Measurements from ENCODE around the gene ZNF618.
"Not testable (repeated sequence)": the region's sequence is repeated elsewhere in the genome, so short reads cannot be mapped to it uniquely, and the experiment has no call there.

The ZNF618 gene

DNA sequence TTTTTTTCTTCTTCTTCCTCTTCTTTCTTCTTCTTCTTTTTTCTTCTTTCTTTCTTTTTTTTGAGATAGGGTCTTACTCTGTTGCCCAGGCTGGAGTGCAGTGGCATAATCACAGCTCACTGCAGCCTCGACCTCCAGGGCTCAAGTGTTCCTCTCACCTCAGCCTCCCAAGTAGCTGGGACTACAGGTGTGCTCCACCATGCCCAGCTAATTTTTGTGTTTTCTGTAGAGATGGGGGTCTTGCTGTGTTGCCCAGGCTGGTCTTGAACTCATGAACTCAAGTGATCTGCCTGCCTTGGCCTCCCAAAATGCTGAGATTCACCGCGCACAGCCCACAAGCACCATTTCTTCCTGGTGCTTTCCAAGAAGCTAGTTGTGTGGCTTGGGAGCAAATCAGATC lies 121.0 kb downstream of the ZNF618 start:
- not testable (repeated sequence) for DNase-seq; H3K4me1 ChIP-seq (ENCODE audit: control insufficient read depth, insufficient read depth, low read length, poor library complexity, severe bottlenecking); H3K27me3 ChIP-seq (replicated peaks; ENCODE audit: control insufficient read depth, insufficient read depth, low read length, poor library complexity, severe bottlenecking); H3K27ac ChIP-seq (ENCODE audit: insufficient read depth, low read length, poor library complexity, severe bottlenecking); H3K9me3 ChIP-seq (ENCODE audit: control insufficient read depth, low read length); H3K36me3 ChIP-seq (ENCODE audit: control insufficient read depth, insufficient read depth, low read length); H3K4me3 ChIP-seq (ENCODE audit: insufficient read depth, low read depth, low read length, poor library complexity, severe bottlenecking)

DNA sequence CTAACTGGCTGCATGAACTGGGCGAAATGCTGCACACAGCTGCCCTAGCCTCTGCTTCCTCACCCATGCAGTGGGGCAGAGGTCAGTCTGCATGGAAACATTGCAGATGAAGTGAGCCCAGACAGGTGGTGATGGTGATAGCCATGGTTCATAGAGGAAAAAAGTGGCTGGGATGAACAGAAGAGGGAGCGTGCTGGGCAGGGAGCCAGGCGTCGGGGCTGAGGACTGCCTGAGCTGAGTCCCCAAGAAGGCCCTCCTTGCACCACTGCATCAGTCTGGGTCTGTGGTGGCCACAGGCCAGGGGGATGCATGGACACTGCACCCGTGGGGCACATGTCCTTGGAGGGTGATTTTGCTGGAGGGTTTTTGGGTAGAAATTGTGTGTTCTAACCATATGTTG lies 121.5 kb downstream of the ZNF618 start:
- Histone ChIP-seq H3K4me3 (ENCODE audit: insufficient read depth, low read depth, low read length, poor library complexity, severe bottlenecking) (no peak overlapping the region), H3K27ac (ENCODE audit: insufficient read depth, low read length, poor library complexity, severe bottlenecking) (no peak overlapping the region), H3K36me3 (ENCODE audit: control insufficient read depth, insufficient read depth, low read length) (no peaks in the 10 kb centered on the region), H3K9me3 (ENCODE audit: control insufficient read depth, low read length) (no peaks in the 10 kb centered on the region), H3K27me3 (replicated peaks; ENCODE audit: control insufficient read depth, insufficient read depth, low read length, poor library complexity, severe bottlenecking) (no peaks in the 10 kb centered on the region), H3K4me1 (ENCODE audit: control insufficient read depth, insufficient read depth, low read length, poor library complexity, severe bottlenecking) (no peaks in the 10 kb centered on the region)
- no peak for DNase-seq

DNA sequence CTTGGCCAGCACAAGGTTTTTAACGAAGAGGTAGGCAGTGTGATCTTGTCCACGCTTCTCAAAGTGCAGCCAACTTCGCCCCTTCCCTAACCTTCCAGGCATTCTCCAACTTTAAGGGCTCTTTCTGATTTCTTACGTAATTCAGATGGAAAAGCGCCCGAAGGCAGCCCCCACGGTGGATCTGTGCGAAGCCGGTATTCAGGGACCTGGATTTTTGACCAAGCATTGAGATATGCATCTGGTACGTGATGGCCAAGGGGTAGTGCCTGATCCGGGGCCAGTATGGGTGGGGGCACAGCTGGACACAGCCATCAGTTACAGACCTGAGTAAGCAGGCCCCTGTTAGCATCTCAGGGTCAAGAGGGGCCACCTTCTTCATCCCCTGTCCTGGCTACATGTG lies 122.0 kb downstream of the ZNF618 start:
- Histone ChIP-seq H3K27ac (ENCODE audit: insufficient read depth, low read length, poor library complexity, severe bottlenecking) (no peak overlapping the region), H3K36me3 (ENCODE audit: control insufficient read depth, insufficient read depth, low read length) (no peaks in the 10 kb centered on the region), H3K27me3 (replicated peaks; ENCODE audit: control insufficient read depth, insufficient read depth, low read length, poor library complexity, severe bottlenecking) (no peaks in the 10 kb centered on the region), H3K4me1 (ENCODE audit: control insufficient read depth, insufficient read depth, low read length, poor library complexity, severe bottlenecking) (no peaks in the 10 kb centered on the region), H3K9me3 (ENCODE audit: control insufficient read depth, low read length) (no peaks in the 10 kb centered on the region), H3K4me3 (ENCODE audit: insufficient read depth, low read depth, low read length, poor library complexity, severe bottlenecking) (no peak overlapping the region)
- DNase-seq: no peak

- Histone ChIP-seq H3K27ac (ENCODE audit: insufficient read depth, low read length, poor library complexity, severe bottlenecking) (no peak overlapping the region), H3K9me3 (ENCODE audit: control insufficient read depth, low read length) (no peaks in the 10 kb centered on the region), H3K4me3 (ENCODE audit: insufficient read depth, low read depth, low read length, poor library complexity, severe bottlenecking) (no peak overlapping the region), H3K36me3 (ENCODE audit: control insufficient read depth, insufficient read depth, low read length) (no peaks in the 10 kb centered on the region), H3K27me3 (replicated peaks; ENCODE audit: control insufficient read depth, insufficient read depth, low read length, poor library complexity, severe bottlenecking) (no peaks in the 10 kb centered on the region), H3K4me1 (ENCODE audit: control insufficient read depth, insufficient read depth, low read length, poor library complexity, severe bottlenecking) (no peaks in the 10 kb centered on the region)
- no peak for DNase-seq
These were observed 122.6 kb downstream of the ZNF618 start for GRCh38 chr9:113998525-113999255.

DNA sequence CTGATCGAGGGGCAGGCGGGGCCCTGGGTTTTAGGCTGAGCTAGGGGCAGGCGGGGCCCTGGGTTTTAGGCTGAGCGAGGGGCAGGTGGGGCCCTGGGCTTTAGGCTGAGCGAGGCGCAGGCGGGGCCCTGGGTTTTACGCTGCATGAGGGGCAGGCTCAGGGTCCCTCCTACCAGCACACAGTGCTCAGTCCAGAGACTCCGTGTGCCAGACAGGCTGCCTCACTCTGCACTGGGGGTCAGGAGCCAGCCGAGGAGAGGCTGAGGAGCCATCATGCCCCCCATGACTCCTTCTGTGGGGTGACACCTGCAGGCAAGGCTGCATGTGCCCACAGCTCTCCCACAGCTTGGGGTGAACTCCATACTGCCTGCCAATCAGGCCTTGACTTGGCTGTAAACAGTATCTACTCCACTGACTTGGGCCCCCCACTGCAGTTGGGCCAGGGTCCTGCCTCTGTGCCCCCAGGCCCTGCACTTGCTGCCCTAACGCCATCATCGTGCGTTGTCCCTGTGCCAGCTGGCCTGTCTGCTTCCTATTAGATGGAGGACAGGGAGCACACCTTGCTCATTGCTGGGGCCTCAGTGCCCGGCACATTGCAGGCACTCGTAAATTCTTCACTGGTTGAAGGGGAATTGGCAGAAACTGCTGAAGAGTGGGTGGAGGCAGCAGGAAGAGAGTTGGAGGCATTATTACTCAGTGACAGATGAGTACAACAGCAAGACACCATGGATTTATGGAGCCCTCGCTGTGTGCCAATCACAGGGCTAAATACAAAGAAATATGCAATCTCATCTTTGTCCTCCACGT lies 123.3 kb downstream of the ZNF618 start:
- H3K4me3 ChIP-seq (ENCODE audit: insufficient read depth, low read depth, low read length, poor library complexity, severe bottlenecking): no peak overlapping the region
- no peak for DNase-seq
- H3K27ac ChIP-seq (ENCODE audit: insufficient read depth, low read length, poor library complexity, severe bottlenecking): no peak overlapping the region
- no peaks in the 10 kb centered on the region for H3K9me3 ChIP-seq (ENCODE audit: control insufficient read depth, low read length)
- H3K36me3 ChIP-seq (ENCODE audit: control insufficient read depth, insufficient read depth, low read length): no peaks in the 10 kb centered on the region
- H3K27me3 ChIP-seq (replicated peaks; ENCODE audit: control insufficient read depth, insufficient read depth, low read length, poor library complexity, severe bottlenecking): no peaks in the 10 kb centered on the region
- no peaks in the 10 kb centered on the region for H3K4me1 ChIP-seq (ENCODE audit: control insufficient read depth, insufficient read depth, low read length, poor library complexity, severe bottlenecking)

DNA sequence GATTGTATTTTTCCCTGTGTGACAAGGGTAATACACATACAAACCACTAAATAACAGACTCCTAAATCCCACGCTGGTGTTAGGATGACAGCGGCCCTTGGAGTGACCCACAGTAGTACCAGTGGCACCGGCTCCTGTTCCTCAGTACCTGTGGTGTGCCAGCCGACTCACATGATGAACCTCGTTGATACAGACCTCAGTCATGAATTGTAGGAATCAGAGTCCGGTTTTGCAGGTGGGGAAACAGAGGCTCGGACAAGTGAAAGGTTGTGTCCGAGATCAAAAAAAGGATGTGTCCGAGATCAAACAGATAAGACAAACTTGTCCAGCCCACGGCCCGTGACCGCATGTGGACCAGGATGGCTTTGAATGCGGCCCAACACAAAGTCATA lies 124.0 kb downstream of the ZNF618 start:
- no peak overlapping the region for H3K27ac ChIP-seq (ENCODE audit: insufficient read depth, low read length, poor library complexity, severe bottlenecking)
- no peak overlapping the region for H3K4me3 ChIP-seq (ENCODE audit: insufficient read depth, low read depth, low read length, poor library complexity, severe bottlenecking)
- no peaks in the 10 kb centered on the region for H3K4me1 ChIP-seq (ENCODE audit: control insufficient read depth, insufficient read depth, low read length, poor library complexity, severe bottlenecking)
- DNase-seq: no peak
- H3K27me3 ChIP-seq (replicated peaks; ENCODE audit: control insufficient read depth, insufficient read depth, low read length, poor library complexity, severe bottlenecking): no peaks in the 10 kb centered on the region
- H3K9me3 ChIP-seq (ENCODE audit: control insufficient read depth, low read length): no peaks in the 10 kb centered on the region
- H3K36me3 ChIP-seq (ENCODE audit: control insufficient read depth, insufficient read depth, low read length): no peaks in the 10 kb centered on the region

DNA sequence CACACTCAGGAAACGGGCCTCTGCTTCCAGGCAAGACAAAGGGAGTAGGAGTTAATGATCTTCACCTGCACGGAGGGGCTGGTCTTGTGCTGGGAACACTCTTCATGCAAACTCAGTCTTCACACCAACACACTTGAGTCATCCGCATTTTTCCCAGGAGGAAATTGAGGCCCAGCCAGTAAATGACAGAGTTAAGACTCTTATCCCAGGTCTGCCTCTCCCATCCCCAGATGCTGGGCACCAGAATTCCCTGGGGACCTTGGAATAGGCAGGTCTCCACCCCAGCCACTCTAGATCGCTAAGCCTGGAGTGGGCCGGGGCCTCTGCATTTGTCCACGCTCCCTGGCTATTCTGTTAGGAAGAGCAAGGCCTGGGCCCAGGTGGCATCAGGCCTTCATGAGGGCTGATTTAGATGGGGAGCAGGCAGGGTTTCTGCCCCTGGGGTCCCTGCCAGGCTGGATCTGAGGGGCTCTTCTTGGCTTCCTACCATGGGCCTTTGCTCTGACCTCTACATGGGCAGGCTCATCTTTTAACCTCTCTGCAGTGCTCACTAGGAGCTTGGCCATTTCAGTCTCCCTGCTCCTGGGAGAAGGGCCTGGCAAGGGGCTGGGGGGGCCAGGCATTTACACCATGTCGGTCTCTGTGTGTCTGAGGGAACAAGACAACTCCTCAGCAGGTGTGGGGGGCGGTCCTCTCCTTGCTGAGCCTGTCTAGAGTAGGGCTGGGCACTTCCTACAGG lies 124.7 kb downstream of the ZNF618 start:
- H3K27me3 ChIP-seq (replicated peaks; ENCODE audit: control insufficient read depth, insufficient read depth, low read length, poor library complexity, severe bottlenecking): no peaks in the 10 kb centered on the region
- H3K4me1 ChIP-seq (ENCODE audit: control insufficient read depth, insufficient read depth, low read length, poor library complexity, severe bottlenecking): no peaks in the 10 kb centered on the region
- no peak overlapping the region for H3K4me3 ChIP-seq (ENCODE audit: insufficient read depth, low read depth, low read length, poor library complexity, severe bottlenecking)
- DNase-seq: no peak
- no peak overlapping the region for H3K27ac ChIP-seq (ENCODE audit: insufficient read depth, low read length, poor library complexity, severe bottlenecking)
- no peaks in the 10 kb centered on the region for H3K9me3 ChIP-seq (ENCODE audit: control insufficient read depth, low read length)
- H3K36me3 ChIP-seq (ENCODE audit: control insufficient read depth, insufficient read depth, low read length): no peaks in the 10 kb centered on the region

- H3K27ac ChIP-seq (ENCODE audit: insufficient read depth, low read length, poor library complexity, severe bottlenecking): no peak overlapping the region
- no peaks in the 10 kb centered on the region for H3K36me3 ChIP-seq (ENCODE audit: control insufficient read depth, insufficient read depth, low read length)
- no peak for DNase-seq
- H3K4me3 ChIP-seq (ENCODE audit: insufficient read depth, low read depth, low read length, poor library complexity, severe bottlenecking): no peak overlapping the region
- H3K27me3 ChIP-seq (replicated peaks; ENCODE audit: control insufficient read depth, insufficient read depth, low read length, poor library complexity, severe bottlenecking): no peaks in the 10 kb centered on the region
- no peaks in the 10 kb centered on the region for H3K9me3 ChIP-seq (ENCODE audit: control insufficient read depth, low read length)
- H3K4me1 ChIP-seq (ENCODE audit: control insufficient read depth, insufficient read depth, low read length, poor library complexity, severe bottlenecking): no peaks in the 10 kb centered on the region
These were observed 125.2 kb downstream of the ZNF618 start for GRCh38 chr9:114001410-114001685.

GRCh38 chr9:114001794-114002261 lies 125.7 kb downstream of the ZNF618 start:
- H3K36me3 ChIP-seq (ENCODE audit: control insufficient read depth, insufficient read depth, low read length): no peaks in the 10 kb centered on the region
- H3K9me3 ChIP-seq (ENCODE audit: control insufficient read depth, low read length): no peaks in the 10 kb centered on the region
- DNase-seq: no peak
- no peaks in the 10 kb centered on the region for H3K27me3 ChIP-seq (replicated peaks; ENCODE audit: control insufficient read depth, insufficient read depth, low read length, poor library complexity, severe bottlenecking)
- H3K27ac ChIP-seq (ENCODE audit: insufficient read depth, low read length, poor library complexity, severe bottlenecking): no peak overlapping the region
- no peak overlapping the region for H3K4me3 ChIP-seq (ENCODE audit: insufficient read depth, low read depth, low read length, poor library complexity, severe bottlenecking)
- H3K4me1 ChIP-seq (ENCODE audit: control insufficient read depth, insufficient read depth, low read length, poor library complexity, severe bottlenecking): no peaks in the 10 kb centered on the region

All from effector memory CD4-positive, alpha-beta T cell (primary cell).